Stomach (tissue), 9 donors: ENCODE measurements around the gene PRSS2. TPM values are rescaled to one million over a fixed set of nuclear protein-coding genes. Genes with fewer than 3 reads are reported as not detected.

Source experiments
- DNase-seq, 2 donors: peaks; one replicate each; pipeline versions ENCODE4 v3.0.0 to v3.0.0-alpha.2; 2013 to 2019
- H3K27ac ChIP-seq, 5 donors: fragments of 200-600 bp in 4 of 5; sonication (generic) in 4 of 5; one replicate each; pipeline ENCODE4 v1.5.1; 2013 to 2019; ENCODE audit warnings: mild to moderate bottlenecking in 1 of 5, moderate library complexity in 1 of 5
- H3K27me3 ChIP-seq, 3 donors: fragments of 200-600 bp; sonication (generic); one replicate each; pipeline ENCODE4 v1.5.1; 2017 to 2019; ENCODE audit warnings: mixed run types in 1 of 3
- H3K36me3 ChIP-seq, 4 donors: fragments of 200-600 bp; sonication (generic); 1 replicate in 3 of 4; 2 replicates in 1 of 4; pipeline ENCODE4 v1.5.1; 2016 to 2019
- H3K4me1 ChIP-seq, 4 donors: fragments of 200-600 bp; sonication (generic); one replicate each; pipeline ENCODE4 v1.5.1; 2016 to 2019
- H3K4me3 ChIP-seq, 4 donors: fragments of 200-600 bp; sonication (generic) in 3 of 4; one replicate each; pipeline ENCODE4 v1.5.1; 2016 to 2019; ENCODE audit warnings: mild to moderate bottlenecking in 1 of 4
- H3K9me3 ChIP-seq, 4 donors: fragments of 200-600 bp; sonication (generic); one replicate each; pipeline ENCODE4 v1.5.1; 2016 to 2019
- EP300 ChIP-seq: sonication (generic); formaldehyde crosslinking; IDR thresholded peaks from one replicate; pipeline ENCODE4 v1.6.1; 2017; ENCODE audit warnings: antibody characterized with exemption
- POLR2A ChIP-seq, 4 donors: fragments of 450-650 bp; IDR thresholded peaks; one replicate each; pipeline ENCODE4 v1.6.1; 2016; ENCODE audit warnings: antibody characterized with exemption in 4 of 4, control low read depth in 2 of 4, mild to moderate bottlenecking in 1 of 4, moderate library complexity in 1 of 4
- POLR2AphosphoS5 ChIP-seq, 3 donors: sonication (generic); formaldehyde crosslinking; IDR thresholded peaks; one replicate each; pipeline ENCODE4 v1.6.1; 2016; ENCODE audit warnings: antibody characterized with exemption in 3 of 3
- WGBS, 5 donors: extraction: QIAGEN DNeasy Blood & Tissue Kit in 3 of 5; methylation state at CpG; one replicate each; pipeline versions ENCODE4 v1.1.5 to v1.1.7; 2013 to 2018; 5-methylcytosine and 5-hydroxymethylcytosine counted together
- intact Hi-C: fragments of 100-400 bp; cut with DNase I; formaldehyde crosslinking; loops from one replicate; pipeline ENCODE4 v1.15.1; 2023; ENCODE audit warnings: low total_unique reads
- polyA plus RNA-seq, 3 donors: library from polyadenylated mRNA; stranded (reverse); fragments of 200-250 nt; gene quantifications; one replicate each; pipeline ENCODE4 v1.2.3, GENCODE V29; 2013
- total RNA-seq, 5 donors: library from RNA; depleted of rRNA; stranded (reverse); fragments of >200 nt; gene quantifications; one replicate each; pipeline versions ENCODE4 v1.1.0 to v1.2.3, GENCODE V29; 2014 to 2016
- TF ChIP-seq, protein P1 (sequence below), 7 experiments: fragments of 450-650 bp in 4 of 7; fragments of 200-600 bp in 3 of 7; sonication (generic) in 3 of 7; IDR thresholded peaks; one replicate each; pipeline ENCODE4 v1.5.1; 2016 to 2019; ENCODE audit warnings: antibody characterized with exemption in 7 of 7, control low read depth in 2 of 7, mild to moderate bottlenecking in 1 of 7
- donor health status: healthy with polysubstance abuse.
- donor health status: Bipolar disorder and iron deficiency.
- donor health status: healthy.

PRSS2 gene
- total and polyA plus RNA-seq, 8 donors: 1.3 to 86.1 (median 59.1) TPM; not detected in 3

DNA sequence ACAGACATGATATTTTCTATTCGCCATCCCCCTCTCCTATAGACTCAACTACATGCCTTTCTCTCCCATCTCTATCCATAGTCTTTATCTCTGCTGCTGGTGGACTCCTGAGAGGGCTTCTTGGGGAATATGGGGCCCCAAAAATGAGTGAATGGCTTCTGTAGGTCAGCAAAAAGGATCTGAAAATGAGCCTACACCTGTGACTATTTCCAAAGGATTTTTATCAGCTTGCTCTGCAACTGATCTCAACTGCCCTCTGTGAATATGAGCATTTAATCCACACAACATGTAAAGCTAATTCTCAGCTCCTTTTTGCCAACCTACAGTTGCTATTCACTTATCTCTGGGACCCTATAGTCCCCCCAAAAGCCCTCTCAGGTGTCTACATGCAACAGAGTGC, 36.2 kb downstream of the PRSS2 start:
- Histone ChIP-seq H3K4me3 (no peak overlapping the region), H3K36me3 (no peaks in the 10 kb centered on the region), H3K27ac (peak overlapping the region in 2 of 5 donors; percentile 63 to 69), H3K4me1 (no peaks in the 10 kb centered on the region), H3K27me3 (peaks cover 0 to 39% (median 0%) of the 10 kb centered on the region in 3 donors), H3K9me3 (no peaks in the 10 kb centered on the region)
- no peak for TF ChIP-seq EP300
- no peak for DNase-seq
- 79 to 94% (median 87%) methylated on average over 1 of the region's 1 CpG for WGBS, 5 donors
- intact Hi-C loops: no loop called here

DNA sequence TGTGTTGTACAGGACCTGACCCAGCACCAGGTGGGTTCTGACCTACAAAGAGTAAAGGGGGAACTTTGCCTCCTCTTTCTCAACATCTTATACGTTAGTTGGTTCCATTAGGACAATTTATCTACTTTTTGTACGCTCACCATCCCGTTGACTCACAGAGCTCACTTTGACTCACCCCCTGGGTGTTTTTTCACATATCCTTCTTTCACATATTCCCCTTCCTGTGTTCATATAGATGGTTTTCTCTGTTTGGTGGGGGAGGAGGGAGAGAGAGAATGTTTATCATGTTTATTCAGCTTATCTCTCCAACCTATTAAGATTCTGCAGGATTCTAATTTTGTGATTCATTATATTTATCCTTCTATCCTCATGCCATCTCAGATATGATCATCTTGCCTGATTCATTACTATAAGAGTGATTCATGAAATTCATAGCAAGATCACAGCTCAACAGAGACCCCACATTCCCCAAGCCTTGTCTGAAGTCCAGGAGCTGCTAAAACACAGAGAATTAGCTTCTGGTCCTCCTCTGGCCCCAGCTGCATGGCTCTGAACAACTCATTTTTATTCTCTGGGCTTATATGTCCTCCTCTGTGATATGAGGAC, 37.2 kb downstream of the PRSS2 start:
- TF ChIP-seq EP300 (no peak), POLR2AphosphoS5 (IDR thresholded peaks at IDR 0.05) (no peak), POLR2A (IDR thresholded peaks at IDR 0.05) (no peak)
- TF ChIP-seq, protein P1, sequence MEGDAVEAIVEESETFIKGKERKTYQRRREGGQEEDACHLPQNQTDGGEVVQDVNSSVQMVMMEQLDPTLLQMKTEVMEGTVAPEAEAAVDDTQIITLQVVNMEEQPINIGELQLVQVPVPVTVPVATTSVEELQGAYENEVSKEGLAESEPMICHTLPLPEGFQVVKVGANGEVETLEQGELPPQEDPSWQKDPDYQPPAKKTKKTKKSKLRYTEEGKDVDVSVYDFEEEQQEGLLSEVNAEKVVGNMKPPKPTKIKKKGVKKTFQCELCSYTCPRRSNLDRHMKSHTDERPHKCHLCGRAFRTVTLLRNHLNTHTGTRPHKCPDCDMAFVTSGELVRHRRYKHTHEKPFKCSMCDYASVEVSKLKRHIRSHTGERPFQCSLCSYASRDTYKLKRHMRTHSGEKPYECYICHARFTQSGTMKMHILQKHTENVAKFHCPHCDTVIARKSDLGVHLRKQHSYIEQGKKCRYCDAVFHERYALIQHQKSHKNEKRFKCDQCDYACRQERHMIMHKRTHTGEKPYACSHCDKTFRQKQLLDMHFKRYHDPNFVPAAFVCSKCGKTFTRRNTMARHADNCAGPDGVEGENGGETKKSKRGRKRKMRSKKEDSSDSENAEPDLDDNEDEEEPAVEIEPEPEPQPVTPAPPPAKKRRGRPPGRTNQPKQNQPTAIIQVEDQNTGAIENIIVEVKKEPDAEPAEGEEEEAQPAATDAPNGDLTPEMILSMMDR (IDR thresholded peaks at IDR 0.05): no peak

DNA sequence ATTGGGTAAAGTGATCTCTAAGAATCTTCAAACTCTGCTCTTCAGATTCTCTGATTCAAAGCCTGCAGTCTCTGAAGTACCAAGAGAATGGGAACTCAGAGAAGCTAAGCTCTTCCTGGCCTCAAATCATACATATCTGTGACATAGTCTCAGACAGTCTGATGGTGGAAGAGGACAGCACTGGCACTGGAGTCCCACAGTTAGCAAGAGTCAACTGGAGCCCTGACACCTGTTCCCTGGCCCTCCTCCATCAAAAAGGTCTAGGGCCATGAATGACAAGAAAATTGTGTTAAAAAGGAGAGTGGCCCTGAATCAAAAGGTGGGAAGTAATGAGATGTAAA, 37.7 kb downstream of the PRSS2 start:
- no peak for TF ChIP-seq POLR2AphosphoS5 (IDR thresholded peaks at IDR 0.05)
- Histone ChIP-seq H3K36me3 (no peaks in the 10 kb centered on the region), H3K27me3 (peaks cover 0 to 54% (median 0%) of the 10 kb centered on the region in 3 donors), H3K27ac (peak overlapping the region in 4 of 5 donors; percentile 6 to 69 (median 50)), H3K9me3 (no peaks in the 10 kb centered on the region), H3K4me1 (peaks cover 0 to 3% (median 0%) of the 10 kb centered on the region in 4 donors), H3K4me3 (no peak overlapping the region)
- intact Hi-C loops: no loop called here
- no peak for DNase-seq

More for the DNA sequence above, 37.2 kb downstream of the PRSS2 start:
- peaks cover 0 to 49% (median 0%) of the 10 kb centered on the region in 3 donors for H3K27me3 ChIP-seq
- 27 to 39% (median 29%) methylated on average over 3 of the region's 3 CpGs for WGBS, 5 donors
- intact Hi-C loops: no loop called here
- no peak for DNase-seq
- H3K4me1 ChIP-seq: no peaks in the 10 kb centered on the region
- no peak overlapping the region for H3K4me3 ChIP-seq
- H3K27ac ChIP-seq: peak overlapping the region in 4 of 5 donors; percentile 6 to 69 (median 50)
- no peaks in the 10 kb centered on the region for H3K9me3 ChIP-seq
- H3K36me3 ChIP-seq: no peaks in the 10 kb centered on the region

DNA sequence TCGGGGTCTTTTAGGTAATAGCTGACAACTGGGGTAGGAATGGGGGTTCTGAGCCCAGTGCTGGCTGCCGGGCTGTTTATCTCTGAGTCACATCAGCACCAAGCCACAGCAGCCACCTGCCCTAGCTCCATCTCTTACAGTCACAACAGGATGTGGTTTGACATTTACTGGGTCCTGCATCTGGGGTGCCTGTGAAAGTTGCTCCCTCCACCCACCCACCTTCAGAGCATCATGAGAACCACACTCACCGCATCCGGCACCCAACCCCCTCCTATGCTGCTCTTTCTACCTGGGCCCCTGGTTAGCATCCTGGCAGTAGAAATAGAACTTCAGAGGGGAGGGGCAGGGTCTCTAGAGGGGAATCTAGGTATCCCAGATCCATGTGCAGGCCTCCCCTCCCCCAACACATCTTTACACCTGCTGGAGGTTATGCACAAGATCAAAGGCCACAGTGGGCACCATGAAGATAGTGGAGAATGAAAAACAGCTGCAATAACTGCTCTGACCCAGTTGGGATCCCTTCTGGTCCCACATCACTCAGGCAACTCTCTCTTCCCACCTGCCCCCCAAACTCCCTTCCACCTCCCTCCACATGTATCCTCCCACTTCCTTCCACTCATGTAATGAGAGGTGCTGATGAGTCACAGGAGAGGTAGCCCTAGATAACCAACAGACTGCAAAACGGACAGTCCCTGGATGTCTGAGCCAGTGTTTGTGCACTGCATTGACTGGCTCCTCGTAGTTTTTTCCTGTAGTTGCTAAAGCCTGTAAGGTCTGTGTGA, 38.2 kb downstream of the PRSS2 start:
- WGBS, 5 donors: 40 to 58% (median 56%) methylated on average over 6 of the region's 6 CpGs
- Histone ChIP-seq H3K4me1 (peaks cover 0 to 5% (median 0%) of the 10 kb centered on the region in 4 donors), H3K27me3 (peaks cover 0 to 58% (median 0%) of the 10 kb centered on the region in 3 donors), H3K36me3 (no peaks in the 10 kb centered on the region), H3K27ac (peak overlapping the region; percentile 1 to 69 (median 38)), H3K4me3 (no peak overlapping the region), H3K9me3 (no peaks in the 10 kb centered on the region)
- intact Hi-C loops: no loop called here
- peak; percentile 56 to 86 for DNase-seq
- TF ChIP-seq POLR2AphosphoS5 (IDR thresholded peaks at IDR 0.05) (peak in 1 of 3 donors; percentile 19), EP300 (no peak), POLR2A (IDR thresholded peaks at IDR 0.05) (no peak)
- TF ChIP-seq, protein P1 (IDR thresholded peaks at IDR 0.05): no peak

DNA sequence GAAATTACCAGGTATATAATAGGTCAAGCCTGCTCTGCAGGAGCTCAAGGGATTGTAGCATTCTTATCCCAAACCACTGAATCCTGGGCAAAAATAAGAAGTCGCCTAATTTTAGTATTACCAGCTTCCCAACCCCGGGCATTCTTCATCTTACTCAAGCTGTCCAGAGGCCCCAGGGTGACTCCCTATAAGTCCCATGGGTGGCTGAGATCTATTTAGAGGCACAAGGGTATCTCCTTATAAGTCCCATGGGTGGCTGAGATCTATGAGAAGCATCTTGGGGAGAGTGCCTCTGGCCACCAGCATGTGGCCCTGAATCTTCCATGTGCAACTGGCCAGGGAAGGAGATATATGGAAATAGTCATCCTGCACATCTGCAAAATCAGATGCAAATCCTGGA, 38.9 kb downstream of the PRSS2 start:
- Histone ChIP-seq H3K4me1 (peaks cover 0 to 5% (median 0%) of the 10 kb centered on the region in 4 donors), H3K9me3 (no peaks in the 10 kb centered on the region), H3K27ac (peak overlapping the region in 3 of 5 donors; percentile 20 to 56 (median 24)), H3K27me3 (peaks cover 0 to 53% (median 0%) of the 10 kb centered on the region in 3 donors), H3K4me3 (no peak overlapping the region), H3K36me3 (no peaks in the 10 kb centered on the region)
- TF ChIP-seq EP300: no peak
- TF ChIP-seq POLR2AphosphoS5 (IDR thresholded peaks at IDR 0.05): no peak
- TF ChIP-seq, protein P1 (IDR thresholded peaks at IDR 0.05): no peak
- no peak for TF ChIP-seq POLR2A (IDR thresholded peaks at IDR 0.05)
- WGBS, 5 donors: 68 to 83% (median 77%) methylated on average over 2 of the region's 2 CpGs
- intact Hi-C loops: no loop called here
- DNase-seq: no peak
